Breast epithelium (tissue), 3 donors: Measurements from ENCODE around the gene ADCY4.

Source experiments
- POLR2A ChIP-seq: fragments of 450-650 bp; IDR thresholded peaks from one replicate; pipeline ENCODE4 v1.6.1; 2016; ENCODE audit warnings: antibody characterized with exemption, mild to moderate bottlenecking, moderate library complexity
- TF ChIP-seq, protein P1 (sequence below), 3 donors: fragments of 450-650 bp; IDR thresholded peaks; one replicate each; pipeline ENCODE4 v1.5.1; 2016 to 2017; ENCODE audit warnings: antibody characterized with exemption in 3 of 3, mild to moderate bottlenecking in 3 of 3, moderate library complexity in 3 of 3

DNA sequence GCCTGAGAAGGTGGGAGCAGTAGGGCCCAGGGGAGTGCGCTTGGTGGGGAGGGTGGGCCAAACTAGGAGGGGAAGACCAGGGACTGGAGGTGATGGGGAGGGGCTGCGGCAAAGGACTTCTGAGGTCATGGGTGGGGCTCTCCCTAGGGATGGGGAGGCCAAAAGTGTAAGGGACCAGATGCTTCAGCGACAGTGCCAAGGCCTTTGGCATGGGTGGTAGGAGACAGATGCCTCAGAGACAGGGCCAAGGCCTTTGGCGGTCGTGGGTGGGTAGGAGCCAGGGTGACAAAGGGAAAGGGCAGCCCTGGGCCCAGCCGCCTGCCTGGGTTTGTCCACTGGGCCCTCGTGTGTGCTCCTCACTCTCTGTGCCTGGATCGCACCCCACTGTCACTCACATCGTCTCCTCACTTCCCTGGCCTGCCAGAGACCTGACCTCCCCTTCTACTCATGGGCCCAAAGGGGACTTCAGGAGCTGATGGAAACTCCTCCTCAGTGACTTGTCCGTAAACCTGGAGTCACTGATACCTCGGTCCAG is 50.3 kb downstream of the ADCY4 start:
- TF ChIP-seq, protein P1, sequence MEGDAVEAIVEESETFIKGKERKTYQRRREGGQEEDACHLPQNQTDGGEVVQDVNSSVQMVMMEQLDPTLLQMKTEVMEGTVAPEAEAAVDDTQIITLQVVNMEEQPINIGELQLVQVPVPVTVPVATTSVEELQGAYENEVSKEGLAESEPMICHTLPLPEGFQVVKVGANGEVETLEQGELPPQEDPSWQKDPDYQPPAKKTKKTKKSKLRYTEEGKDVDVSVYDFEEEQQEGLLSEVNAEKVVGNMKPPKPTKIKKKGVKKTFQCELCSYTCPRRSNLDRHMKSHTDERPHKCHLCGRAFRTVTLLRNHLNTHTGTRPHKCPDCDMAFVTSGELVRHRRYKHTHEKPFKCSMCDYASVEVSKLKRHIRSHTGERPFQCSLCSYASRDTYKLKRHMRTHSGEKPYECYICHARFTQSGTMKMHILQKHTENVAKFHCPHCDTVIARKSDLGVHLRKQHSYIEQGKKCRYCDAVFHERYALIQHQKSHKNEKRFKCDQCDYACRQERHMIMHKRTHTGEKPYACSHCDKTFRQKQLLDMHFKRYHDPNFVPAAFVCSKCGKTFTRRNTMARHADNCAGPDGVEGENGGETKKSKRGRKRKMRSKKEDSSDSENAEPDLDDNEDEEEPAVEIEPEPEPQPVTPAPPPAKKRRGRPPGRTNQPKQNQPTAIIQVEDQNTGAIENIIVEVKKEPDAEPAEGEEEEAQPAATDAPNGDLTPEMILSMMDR (IDR thresholded peaks at IDR 0.05): no peak
- TF ChIP-seq POLR2A: no peak
